Nephron progenitor cell (in vitro differentiated cells): ENCODE results near the gene CASP9.
"Not testable (repeated sequence)": the region's sequence is repeated elsewhere in the genome, so short reads cannot be mapped to it uniquely, and the experiment has no call there.

ENCODE experiments used
- DNase-seq: peaks from one replicate; pipeline ENCODE4 v3.0.0; 2021
- H3K27ac Mint-ChIP-seq: 2 replicates; pipeline ENCODE4 v1.8.0; 2021; ENCODE audit warnings: mild to moderate bottlenecking, moderate library complexity, mixed read lengths
- H3K27me3 Mint-ChIP-seq: 2 replicates; pipeline ENCODE4 v1.8.0; 2021; ENCODE audit warnings: mild to moderate bottlenecking, low read depth, mixed read lengths; ENCODE audit not compliant: poor library complexity
- H3K36me3 Mint-ChIP-seq: 2 replicates; pipeline ENCODE4 v1.8.0; 2021; ENCODE audit warnings: low read depth, mixed read lengths
- H3K4me1 Mint-ChIP-seq: 2 replicates; pipeline ENCODE4 v1.8.0; 2021; ENCODE audit warnings: mixed read lengths
- H3K4me3 Mint-ChIP-seq: 2 replicates; pipeline ENCODE4 v1.8.0; 2021; ENCODE audit warnings: mild to moderate bottlenecking, moderate library complexity, mixed read lengths
- H3K9me3 Mint-ChIP-seq: 2 replicates; pipeline ENCODE4 v1.8.0; 2021; ENCODE audit warnings: mild to moderate bottlenecking, moderate library complexity, mixed read lengths
- TF ChIP-seq, protein P1 (sequence below): fragments of 200-600 bp; sonication (generic); IDR thresholded peaks from 2 replicates; pipeline ENCODE4 v1.5.0; 2021; ENCODE audit warnings: antibody characterized with exemption

The CASP9 gene

GRCh38 chr1:15493869-15494390 lies 30.1 kb downstream of the CASP9 start:
- Mint-ChIP-seq H3K4me3 (no peak overlapping the region), H3K27ac (no peak overlapping the region), H3K36me3 (peaks cover 67% of the 10 kb centered on the region), H3K4me1 (no peaks in the 10 kb centered on the region), H3K27me3 (peaks cover 11% of the 10 kb centered on the region), H3K9me3 (peaks cover 16% of the 10 kb centered on the region)
- TF ChIP-seq, protein P1, sequence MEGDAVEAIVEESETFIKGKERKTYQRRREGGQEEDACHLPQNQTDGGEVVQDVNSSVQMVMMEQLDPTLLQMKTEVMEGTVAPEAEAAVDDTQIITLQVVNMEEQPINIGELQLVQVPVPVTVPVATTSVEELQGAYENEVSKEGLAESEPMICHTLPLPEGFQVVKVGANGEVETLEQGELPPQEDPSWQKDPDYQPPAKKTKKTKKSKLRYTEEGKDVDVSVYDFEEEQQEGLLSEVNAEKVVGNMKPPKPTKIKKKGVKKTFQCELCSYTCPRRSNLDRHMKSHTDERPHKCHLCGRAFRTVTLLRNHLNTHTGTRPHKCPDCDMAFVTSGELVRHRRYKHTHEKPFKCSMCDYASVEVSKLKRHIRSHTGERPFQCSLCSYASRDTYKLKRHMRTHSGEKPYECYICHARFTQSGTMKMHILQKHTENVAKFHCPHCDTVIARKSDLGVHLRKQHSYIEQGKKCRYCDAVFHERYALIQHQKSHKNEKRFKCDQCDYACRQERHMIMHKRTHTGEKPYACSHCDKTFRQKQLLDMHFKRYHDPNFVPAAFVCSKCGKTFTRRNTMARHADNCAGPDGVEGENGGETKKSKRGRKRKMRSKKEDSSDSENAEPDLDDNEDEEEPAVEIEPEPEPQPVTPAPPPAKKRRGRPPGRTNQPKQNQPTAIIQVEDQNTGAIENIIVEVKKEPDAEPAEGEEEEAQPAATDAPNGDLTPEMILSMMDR: no peak
- DNase-seq: no peak

GRCh38 chr1:15492596-15492995 lies 31.4 kb downstream of the CASP9 start:
- Mint-ChIP-seq H3K9me3 (peaks cover 12% of the 10 kb centered on the region), H3K27me3 (peaks cover 11% of the 10 kb centered on the region), H3K36me3 (peaks cover 61% of the 10 kb centered on the region), H3K4me1 (no peaks in the 10 kb centered on the region), H3K4me3 (no peak overlapping the region), H3K27ac (no peak overlapping the region)
- TF ChIP-seq, protein P1: no peak
- no peak for DNase-seq

- not testable (repeated sequence) for H3K27ac Mint-ChIP-seq, H3K4me1 Mint-ChIP-seq, DNase-seq, H3K4me3 Mint-ChIP-seq
- Mint-ChIP-seq H3K36me3 (peaks cover 62% of the 10 kb centered on the region), H3K27me3 (peaks cover 11% of the 10 kb centered on the region), H3K9me3 (peaks cover 11% of the 10 kb centered on the region)
These were observed 33.0 kb downstream of the CASP9 start for GRCh38 chr1:15491010-15491409.

DNA sequence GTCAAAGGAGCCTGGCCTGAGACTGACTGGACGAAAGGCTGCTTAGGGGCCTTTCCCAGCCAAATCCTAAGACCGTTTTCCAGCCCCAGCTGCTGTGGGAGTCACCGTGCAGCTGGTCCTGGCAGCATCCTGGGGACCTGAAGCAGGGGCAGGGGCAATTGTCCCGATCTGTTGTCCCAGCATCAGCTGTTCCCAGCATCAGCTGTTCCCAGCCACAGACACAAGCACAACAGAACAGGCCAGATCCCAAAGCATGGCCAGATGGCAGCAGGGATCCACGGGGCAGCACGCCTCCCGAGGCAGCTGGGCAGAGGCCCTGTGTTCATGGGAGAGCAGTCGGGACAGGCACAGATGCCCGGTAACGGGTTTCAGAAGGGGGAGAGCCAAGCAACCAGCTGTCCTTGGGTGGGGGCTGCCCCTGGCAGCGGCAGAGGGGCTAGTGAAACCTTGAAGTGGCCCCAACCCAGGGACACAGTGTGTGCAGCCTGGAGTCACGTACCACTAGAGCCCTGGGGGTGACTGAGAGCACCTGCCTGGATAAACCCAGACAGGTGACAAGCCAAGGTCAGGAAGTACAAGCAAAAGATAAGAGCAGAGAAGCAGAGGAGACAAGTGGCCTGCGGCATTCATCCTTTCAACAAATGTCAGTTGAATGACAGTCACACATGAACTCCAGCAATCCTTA lies 34.8 kb downstream of the CASP9 start:
- no peaks in the 10 kb centered on the region for H3K4me1 Mint-ChIP-seq
- no peak overlapping the region for H3K27ac Mint-ChIP-seq
- no peak for DNase-seq
- no peak overlapping the region for H3K4me3 Mint-ChIP-seq
- TF ChIP-seq, protein P1: no peak
- peaks cover 64% of the 10 kb centered on the region for H3K36me3 Mint-ChIP-seq
- H3K9me3 Mint-ChIP-seq: peaks cover 11% of the 10 kb centered on the region
- H3K27me3 Mint-ChIP-seq: peaks cover 7% of the 10 kb centered on the region

DNA sequence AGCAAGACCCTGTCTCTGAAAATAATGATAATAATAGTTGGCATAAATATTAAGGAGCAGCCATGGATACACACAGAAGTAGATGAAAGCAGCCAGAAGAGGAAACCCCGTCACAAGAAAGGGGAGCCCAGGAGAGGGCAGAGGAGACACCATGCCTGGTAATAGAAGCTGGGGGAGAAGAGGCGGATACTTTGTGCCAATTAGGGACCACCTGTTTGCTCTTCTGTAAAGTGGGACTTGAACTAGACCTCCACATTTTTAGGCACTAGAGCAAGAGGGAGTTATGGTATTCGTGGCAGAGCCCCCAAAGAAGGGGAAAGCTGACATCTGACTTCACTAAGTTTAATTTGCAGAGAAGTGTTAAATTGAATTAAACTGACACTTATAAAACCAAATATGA lies 35.6 kb downstream of the CASP9 start:
- TF ChIP-seq, protein P1: no peak
- H3K27me3 Mint-ChIP-seq: peaks cover 7% of the 10 kb centered on the region
- H3K4me3 Mint-ChIP-seq: no peak overlapping the region
- no peak overlapping the region for H3K27ac Mint-ChIP-seq
- no peak for DNase-seq
- peaks cover 11% of the 10 kb centered on the region for H3K9me3 Mint-ChIP-seq
- no peaks in the 10 kb centered on the region for H3K4me1 Mint-ChIP-seq
- H3K36me3 Mint-ChIP-seq: peaks cover 65% of the 10 kb centered on the region

DNA sequence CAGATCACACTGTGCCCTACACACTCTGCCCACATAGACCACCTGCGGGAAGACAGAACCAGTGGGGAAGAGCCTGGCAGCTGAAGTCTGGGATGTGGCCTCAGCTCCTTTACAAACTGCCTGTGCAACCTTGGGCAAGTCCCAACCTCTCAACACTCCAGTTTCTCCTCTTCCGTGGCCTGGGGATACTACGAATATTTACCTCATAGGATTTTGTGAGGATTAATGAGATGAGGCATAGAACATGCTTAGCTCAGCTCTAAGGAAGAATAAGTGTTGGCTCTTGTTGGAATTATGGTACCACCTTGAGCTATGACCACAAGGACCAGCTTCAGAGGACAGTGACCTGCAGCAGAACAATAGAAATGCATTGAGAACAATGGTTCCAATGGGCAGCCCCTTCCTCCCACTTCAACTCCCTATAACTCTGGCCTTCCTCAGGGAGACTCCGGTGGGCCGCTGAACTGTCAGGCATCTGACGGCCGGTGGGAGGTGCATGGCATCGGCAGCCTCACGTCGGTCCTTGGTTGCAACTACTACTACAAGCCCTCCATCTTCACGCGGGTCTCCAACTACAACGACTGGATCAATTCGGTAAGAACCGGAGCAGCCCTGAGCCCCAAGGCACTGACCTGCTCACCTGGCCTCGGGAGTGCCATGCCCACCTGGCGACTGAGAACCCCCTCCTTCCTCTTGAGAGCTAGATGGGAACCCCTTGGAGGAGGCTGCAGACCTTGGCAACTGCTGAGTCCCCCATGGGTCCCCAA lies 37.0 kb downstream of the CASP9 start:
- H3K27me3 Mint-ChIP-seq: not testable (repeated sequence)

More for the DNA sequence above, 37.0 kb downstream of the CASP9 start:
- not testable (repeated sequence) for H3K4me1 Mint-ChIP-seq, DNase-seq, H3K27ac Mint-ChIP-seq, H3K4me3 Mint-ChIP-seq
- Mint-ChIP-seq H3K36me3 (peaks cover 60% of the 10 kb centered on the region), H3K9me3 (peaks cover 11% of the 10 kb centered on the region)
